Gastrocnemius medialis (tissue), 4 donors: Measurements from ENCODE around the gene LTB.

Source experiments
- CTCF ChIP-seq, 5 experiments: fragments of 450-650 bp in 3 of 5; fragments of 200-600 bp in 2 of 5; sonication (generic) in 2 of 5; IDR thresholded peaks in 4 of 5; conservative IDR thresholded peaks in 1 of 5; 1 replicate in 4 of 5; 2 replicates in 1 of 5; pipeline ENCODE4 v1.5.1; 2016 to 2019; ENCODE audit warnings: antibody characterized with exemption in 5 of 5, mild to moderate bottlenecking in 3 of 5, moderate library complexity in 3 of 5
- POLR2A ChIP-seq, 2 donors: fragments of 450-650 bp; IDR thresholded peaks; one replicate each; pipeline ENCODE4 v1.6.1; 2017; ENCODE audit warnings: antibody characterized with exemption in 2 of 2, mild to moderate bottlenecking in 2 of 2, moderate library complexity in 2 of 2

GRCh38 chr6:31540640-31541039 is 41.6 kb downstream of the LTB start:
- TF ChIP-seq CTCF (IDR thresholded peaks at IDR 0.05 in 4 of 5, conservative IDR thresholded peaks at IDR 0.05 in 1 of 5) = no peak
- TF ChIP-seq POLR2A (IDR thresholded peaks at IDR 0.05) = no peak
